HG03432 (cell line): ENCODE data around the gene KRT86.
"Not testable (repeated sequence)": the region's sequence is repeated elsewhere in the genome, so short reads cannot be mapped to it uniquely, and the experiment has no call there.

Experiments used
- ATAC-seq: cut with Tn5 transposase; IDR thresholded peaks from one replicate; pipeline ENCODE4 v1.9.1; 2021; ENCODE audit warnings: mild to moderate bottlenecking, moderate library complexity; ENCODE audit not compliant: unreplicated experiment

KRT86 gene

DNA sequence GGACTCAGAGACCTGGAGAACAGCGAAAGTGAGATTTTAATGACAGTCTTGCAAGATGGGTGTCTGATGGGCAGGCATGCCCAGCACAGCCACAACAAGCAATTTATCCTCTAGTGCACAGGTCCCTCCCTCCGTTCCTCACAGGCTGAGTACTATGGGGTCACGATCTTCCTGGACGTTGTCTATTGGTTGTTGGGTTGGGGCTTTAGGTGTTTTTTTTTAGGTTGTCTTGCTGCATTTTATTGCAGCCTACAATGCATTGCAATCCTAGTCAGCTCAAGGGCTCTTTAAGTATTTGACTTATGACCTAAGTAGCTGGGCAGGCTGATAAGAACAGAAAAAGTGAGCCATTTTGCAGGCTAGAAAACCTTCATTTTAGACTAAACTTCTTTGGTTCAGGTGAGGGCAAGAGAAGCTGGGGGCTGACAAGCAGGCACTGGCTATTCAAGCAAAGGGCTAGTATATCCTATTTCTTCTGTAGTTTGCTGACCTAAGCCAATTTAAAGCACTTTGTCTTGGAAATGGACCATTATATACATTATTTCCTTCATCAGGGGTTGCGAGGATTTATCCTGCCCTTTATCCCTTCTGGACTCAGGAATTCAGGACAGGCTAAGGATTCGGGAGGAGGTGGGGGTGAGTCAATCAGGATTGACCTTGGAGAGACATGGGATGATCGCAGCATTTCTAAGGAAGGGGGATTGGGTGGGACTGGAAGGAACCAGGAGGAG, 35.4 kb upstream of the KRT86 start:
- no peak for ATAC-seq

DNA sequence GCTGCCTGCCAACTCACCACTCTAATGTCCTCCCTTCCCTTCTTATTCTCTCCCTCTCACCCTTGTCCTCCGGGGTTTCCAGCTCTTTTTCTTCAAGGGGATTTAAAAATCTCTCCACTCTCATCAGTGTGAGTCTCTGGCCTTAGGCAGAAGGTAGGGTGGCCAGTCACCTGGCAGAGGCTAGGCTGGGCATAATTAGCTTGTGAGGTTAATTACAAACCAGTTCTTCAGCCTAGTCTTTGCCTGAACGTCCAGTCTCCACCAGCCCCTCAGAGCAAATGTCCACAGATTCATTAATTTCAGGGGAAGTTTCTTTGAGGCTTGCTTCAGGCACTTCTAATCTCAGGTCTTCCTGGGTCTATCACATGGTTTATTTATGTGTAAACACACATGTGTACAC, 34.7 kb upstream of the KRT86 start:
- ATAC-seq = no peak

DNA sequence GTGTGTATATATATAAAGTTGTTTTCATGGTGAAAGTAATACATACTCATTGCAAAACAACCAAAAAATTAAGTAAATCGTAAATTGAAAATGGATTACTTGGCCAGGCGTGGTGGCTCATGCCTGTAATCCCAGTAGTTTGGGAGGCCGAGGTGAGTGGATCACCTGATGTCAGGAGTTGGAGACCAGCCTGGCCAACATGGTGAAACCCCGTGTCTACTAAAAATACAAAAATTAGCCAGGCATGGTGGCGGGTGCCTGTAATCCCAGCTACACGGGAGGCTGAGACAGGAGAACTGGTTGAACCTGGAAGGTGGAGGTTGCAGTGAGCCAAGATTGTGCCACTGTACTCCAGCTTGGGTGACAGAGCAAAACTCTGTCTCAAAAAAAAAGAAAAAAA, 34.2 kb upstream of the KRT86 start:
- ATAC-seq = not testable (repeated sequence)

DNA sequence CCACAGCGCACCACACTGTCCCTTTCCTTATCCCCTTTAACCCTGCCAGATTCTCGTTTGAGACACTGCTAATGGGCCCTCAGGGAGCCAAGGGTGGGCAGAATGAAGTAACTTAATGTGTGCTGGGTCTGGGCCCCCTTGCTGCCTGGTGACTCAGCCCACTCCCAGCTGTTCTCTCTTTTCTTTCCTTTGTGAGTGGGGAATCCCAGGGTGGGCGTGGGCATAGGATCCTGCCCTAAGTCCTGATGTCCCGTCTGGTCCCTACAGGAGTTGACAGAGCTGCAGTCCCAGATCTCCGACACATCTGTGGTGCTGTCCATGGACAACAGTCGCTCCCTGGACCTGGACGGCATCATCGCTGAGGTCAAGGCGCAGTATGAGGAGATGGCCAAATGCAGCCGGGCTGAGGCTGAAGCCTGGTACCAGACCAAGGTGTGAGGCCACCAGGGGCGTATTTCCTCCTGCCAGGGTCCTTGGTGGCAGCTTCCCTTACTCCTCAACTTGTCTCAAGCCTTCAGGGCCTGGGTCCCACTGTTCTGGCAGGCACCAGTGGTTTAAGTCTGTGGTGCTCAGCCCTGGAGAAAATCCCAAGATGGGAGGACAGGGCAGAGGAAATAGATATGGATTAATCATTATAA, 33.1 kb upstream of the KRT86 start:
- no peak for ATAC-seq

DNA sequence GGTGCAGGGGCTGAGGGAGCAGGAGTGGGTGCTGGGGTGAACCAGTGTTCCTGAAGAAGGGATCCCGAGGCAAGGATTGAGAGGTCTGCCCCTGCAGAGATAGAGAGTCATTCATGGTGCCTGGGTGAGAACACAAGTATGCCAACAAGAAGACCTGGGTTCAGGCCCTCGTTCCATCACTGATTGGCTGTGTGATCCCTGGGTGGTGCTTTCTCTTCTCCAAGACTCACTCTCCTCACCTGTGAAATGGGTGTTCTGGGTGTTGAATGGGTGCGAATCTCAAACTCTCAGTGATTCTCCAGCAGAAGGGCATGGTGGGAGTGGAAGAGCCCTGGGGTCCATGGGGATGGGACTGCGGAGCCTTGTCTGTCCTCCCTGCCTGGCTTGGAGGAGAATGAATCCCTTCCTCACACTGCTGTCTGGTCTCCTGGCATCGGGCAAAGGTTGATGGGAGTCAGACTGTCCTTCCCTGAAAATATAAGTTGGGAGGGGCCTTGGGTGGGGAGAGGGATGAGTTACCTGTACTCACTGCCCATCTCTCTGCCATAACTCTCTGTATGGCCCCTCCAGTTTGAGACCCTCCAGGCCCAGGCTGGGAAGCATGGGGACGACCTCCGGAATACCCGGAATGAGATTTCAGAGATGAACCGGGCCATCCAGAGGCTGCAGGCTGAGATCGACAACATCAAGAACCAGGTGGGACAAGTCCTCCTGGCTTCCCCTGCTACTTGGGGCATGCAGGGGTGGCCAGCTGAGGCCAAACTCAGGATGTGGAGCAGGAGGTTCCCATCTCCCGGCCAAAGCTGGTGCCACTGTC, 31.8 kb upstream of the KRT86 start:
- no peak for ATAC-seq

DNA sequence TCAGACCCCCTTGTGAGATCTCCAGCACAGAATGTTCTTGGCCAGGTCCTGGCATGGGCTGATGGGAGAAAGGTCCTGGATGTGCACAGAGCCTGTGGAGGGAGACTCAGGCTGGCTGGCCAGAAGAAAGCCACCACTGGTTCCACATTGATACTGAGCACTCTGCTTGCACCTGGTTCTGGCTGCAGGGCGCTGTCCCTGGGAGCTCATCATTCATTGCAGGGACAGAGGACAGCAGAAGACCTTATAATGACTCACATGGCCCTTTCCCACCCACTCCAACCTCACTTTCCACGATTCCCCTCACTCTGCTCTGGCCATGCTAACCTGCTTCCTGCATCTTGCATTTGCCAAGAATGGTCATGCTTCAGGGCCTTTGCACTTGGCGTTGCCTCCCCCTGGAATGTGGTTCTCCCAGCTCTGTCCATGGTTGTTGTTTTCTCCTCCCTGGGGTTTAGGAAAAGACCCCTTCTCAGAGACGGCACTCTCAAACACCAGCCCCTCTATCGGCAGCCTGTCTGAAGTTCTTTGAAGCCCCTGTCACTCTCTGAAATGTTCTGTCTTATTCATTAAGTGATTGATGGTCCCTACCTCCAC, 31.1 kb upstream of the KRT86 start:
- ATAC-seq = no peak

DNA sequence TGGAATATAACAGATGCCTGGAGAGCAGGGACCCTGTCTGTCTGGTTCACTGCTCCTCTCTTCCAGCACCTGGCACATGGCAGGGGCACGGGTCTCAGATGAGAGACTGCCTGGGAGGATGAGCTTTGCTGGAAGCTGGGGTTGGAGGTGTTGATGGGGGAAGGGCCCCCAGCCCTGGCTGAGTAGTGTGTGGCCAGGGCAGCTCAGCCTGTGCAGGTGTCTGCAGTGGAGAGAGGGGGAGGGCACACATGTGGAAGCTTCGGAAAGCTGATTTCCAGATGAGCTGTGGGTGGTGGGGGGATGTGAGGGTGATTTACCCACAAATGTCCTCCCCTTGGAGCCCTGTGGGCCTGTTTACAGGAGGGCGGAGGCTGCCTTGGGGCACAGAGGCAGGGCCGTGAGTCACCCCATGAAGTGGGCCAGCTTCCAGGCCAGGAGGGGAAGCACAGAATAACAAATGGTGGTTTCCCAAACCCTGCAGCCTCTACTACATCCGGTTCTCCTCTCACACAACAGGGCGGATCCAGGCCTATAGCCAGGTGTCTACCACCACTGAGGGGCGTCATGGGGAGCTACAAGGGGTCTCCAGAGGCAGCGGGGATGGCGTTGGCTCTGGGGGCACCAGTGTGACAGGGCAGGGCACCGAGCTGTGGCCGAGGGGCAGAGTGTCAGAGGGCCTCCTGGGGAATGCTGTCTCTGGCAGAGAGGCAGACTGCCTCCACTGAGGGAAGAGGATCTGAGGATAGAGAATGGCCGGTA, 30.4 kb upstream of the KRT86 start:
- peak; percentile 95 for ATAC-seq

DNA sequence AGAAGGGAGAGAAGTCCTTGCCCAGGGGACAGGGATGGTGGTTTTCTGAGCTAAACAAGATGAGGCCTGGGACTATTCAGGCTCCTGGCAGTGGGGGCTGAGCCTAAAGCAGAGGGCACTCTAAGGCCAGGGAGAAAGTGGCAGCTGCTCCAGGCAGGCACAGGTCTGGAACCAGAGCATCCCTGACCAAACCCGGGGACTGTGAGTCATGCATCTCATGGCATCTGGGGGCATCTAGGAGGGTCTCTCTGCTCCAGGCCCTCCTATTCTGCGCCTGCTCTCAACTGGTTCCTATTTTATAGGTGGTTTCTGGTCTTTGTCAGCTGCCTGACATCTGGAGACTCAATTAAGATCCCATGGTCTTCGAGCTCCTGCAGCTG, 29.8 kb upstream of the KRT86 start:
- peak; percentile 17 for ATAC-seq

DNA sequence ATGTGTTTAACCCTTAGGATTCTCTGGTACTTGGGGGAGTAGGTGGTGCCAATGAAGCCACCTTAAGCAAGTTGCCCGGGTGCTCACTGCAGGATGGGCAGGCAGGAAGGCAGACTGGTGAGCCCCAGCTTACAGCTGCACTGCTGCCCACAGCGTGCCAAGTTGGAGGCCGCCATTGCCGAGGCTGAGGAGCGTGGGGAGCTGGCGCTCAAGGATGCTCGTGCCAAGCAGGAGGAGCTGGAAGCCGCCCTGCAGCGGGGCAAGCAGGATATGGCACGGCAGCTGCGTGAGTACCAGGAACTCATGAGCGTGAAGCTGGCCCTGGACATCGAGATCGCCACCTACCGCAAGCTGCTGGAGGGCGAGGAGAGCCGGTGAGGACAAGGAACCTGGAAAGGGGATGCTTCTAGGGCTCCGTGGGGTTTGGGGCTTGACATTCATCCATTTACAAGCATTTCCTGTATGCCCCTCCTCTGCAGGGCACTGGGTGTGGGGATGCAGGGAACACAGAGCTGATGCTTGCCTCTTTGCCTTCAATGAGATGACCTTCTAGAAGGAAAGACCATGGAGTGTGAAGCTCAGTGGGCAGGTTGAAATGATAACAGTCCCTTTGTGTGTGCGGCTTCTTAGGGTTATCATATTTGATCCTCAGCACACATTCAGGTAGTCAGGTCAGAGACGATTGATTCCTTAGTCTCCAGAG, 29.0 kb upstream of the KRT86 start:
- ATAC-seq = no peak

DNA sequence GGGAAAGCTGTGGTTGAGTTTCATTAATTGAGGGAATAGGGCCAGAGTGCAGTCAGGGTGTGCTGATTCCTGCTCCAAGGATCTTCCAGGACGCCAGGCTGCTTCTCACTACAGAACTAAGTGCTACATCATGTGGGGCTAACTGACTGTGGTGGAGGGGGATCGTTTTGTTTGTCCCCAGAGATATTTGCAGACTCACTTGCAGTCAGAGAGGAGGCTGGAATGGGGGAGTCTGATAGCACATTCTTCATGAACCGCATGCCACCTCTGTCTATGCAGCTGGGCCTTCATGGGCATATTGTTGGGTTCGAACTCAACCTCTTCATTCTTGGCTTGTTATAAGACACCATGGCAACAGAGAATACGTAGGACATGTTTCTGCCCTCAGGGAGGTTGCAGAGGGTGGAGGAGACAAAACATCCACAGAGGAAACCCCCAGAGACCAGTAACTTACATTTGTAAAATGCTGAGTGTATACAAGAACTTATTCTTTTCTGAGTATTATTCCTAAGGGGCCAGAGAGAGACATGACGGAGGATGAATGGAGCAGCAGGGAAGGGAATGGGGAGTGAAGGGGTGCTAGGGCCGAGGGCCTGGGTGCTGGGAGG, 28.4 kb upstream of the KRT86 start:
- no peak for ATAC-seq

DNA sequence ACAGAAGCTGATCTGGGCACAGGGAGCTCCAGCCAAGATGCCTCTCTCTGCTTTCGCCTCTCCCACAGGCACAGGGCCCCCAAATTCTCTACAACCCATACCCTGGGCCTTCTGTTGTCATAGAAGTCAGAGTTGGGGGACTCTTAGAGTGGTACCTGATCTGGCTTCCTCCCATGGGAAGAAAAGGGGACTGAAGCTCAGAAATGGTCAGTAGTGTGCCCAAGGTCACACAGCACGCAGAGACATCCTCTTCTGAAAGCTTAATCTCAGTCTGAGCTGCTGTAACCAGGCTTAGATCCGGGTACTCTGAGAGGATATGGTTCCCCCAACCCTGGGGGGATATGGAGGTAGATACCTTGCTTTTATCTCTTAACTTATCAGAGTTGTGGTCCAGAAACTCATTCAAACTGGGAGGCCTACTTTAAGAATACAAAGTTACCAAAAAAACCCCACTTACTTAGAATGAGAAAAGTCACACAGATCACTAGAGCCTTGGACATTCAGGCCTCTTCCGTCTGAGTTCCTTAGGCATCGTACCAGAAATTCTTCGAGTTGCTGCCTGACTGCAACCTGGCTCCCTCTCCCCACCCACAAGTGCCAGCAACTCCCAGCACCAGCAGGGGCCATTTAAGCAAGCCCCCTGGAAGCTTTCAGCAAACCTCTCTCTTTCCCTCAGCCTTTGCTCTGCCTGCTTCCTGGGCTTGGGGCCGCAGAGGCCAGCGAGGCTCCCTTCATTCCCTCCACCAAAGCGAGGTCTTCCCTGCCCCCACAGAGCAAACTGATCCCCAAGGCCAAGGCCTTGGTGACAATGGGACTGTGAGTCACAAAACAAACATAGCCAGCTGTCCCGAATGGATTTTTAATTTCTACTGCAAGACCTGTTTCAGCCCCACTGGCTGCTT, 27.5 kb upstream of the KRT86 start:
- no peak for ATAC-seq

DNA sequence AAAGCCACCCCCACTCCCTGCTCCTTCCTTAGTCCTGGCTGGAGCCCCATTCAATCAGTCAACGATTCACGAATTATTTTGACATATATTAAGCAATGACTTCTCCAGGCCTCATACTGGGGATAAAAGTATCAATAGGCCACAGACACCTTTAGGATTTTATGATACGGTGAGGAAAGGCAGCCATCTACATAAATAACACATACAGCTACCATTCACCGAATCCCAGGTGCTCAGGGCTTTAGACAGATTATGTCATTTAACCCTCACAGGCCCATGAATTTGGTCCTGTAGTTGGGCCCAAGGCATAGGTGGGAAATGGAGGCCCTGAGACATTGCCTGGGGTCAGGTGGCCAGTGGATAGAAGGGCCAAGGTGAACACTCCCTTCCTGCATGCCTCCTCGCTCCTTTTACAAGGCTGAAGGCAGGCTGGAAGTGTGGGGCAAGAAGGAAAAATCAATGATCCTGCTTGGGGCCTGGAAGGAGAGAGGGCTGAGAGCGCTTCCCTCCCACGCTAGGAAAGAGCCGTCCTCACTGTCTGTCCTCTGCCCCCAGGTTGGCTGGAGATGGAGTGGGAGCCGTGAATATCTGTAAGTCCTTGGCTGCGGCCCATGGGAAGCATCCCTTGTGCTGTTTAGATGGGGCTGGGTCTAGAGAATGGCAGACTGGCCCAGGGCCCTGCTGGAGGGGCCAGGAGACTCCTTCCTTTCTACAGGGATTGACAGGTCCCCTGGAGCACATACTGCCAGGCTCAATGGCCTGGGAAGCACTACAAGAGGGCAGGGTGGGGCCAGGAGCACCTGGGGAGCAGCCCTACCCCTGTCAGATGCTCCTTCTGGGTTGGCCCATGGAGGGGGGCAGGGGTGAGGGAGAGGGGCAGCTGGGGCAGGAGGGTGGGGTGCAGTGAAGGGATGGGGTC, 26.6 kb upstream of the KRT86 start:
- no peak for ATAC-seq

DNA sequence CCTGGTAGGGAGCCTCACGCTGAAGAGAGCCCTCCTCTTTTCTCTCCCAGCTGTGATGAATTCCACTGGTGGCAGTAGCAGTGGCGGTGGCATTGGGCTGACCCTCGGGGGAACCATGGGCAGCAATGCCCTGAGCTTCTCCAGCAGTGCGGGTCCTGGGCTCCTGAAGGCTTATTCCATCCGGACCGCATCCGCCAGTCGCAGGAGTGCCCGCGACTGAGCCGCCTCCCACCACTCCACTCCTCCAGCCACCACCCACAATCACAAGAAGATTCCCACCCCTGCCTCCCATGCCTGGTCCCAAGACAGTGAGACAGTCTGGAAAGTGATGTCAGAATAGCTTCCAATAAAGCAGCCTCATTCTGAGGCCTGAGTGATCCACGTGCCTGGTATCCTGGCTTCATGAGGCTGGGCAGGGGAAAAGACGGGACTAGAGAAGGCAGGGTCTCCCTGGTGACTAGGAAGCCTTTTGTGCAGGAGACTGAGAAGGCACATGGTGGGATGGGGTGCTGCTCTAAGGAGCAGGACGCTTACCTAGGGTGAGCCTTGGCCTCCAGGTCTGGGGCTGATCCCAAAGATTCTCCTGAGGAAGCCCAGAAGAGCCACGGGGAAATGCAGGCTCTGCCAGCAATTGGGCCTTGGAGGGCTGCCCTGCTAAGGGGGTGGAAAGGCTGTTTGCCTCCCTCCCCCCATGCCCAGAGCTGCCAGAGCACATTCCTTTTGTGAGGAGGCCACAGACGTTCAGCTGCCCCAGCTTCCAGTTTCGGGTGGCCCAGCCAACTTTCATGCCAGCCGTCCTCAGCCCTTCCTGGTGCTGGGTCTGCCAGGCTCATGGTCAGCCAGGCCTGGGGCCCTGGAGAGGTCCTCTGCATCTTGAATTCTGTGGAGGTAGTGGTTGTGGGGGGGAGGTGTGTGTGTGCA, 25.6 kb upstream of the KRT86 start:
- ATAC-seq = no peak

DNA sequence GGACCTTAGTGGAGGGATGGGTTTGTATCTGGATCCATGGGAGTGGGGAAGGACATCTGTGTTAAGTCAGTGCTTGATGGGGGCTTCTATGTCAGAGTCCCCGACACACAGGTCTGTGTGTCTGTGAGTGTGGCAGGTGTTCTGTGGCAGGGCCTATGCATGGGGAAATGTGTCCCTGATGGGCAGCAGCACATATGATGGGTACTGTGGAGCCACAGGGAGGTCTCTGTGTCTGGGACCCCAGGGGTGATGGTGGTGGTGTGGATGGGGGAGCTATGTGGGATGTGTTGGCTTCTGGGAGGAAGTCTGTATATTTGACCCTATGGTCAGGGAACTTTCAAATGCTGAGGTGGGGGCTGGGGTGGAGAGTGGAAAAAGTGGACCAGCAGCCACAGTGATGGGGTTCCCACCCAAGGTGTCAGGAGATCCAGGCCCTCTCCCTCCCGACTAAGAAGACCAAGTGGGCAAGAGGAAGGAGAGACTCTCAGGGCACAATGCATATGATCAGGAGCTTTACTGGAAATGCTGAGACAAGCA, 24.9 kb upstream of the KRT86 start:
- ATAC-seq = no peak

DNA sequence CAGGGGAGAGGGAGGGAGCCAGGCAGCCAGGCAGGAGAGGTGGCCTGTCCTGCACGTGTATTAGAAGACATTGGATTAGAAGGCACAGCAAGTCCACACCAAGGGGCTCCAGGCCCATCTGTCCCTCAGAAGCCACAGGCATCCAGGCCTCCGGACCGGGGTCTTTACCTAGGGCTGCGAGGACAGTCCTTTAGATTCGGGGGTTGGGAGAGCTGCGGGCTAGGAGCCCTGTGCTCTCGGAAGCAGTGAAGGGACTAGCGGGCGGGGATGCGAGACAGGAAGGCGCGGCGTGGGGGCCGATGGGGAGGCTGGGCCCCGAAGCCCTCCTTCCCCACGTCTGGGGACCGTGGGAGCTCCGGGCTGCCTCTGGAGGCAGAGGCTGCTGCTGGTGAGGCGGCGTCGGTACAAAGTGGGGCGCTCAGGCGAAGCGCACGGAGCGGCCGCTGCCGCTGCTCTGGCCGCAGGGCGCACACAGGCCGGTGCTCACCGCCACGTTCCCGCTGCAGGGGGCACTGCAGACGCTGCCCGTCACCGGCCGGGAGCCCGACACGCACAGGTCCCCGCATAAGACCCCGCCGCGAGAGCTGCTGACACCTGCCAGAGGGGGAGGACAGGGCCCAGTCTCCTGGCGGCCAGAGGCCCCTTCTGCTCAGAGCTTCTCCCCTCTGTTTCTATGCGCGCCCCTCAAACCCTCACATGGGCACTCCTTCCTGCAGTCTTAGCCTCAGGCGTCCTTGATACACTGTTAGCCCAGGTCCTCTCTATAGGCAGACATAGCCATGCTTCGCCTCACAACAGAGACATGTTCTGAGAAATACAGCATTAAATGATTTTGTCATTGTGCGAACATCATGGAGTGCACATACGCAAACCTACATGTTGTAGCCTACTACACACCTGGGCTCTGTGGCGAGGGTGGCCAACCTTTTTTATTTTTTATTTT, 24.1 kb upstream of the KRT86 start:
- ATAC-seq = no peak
